HepG2 (cell line): ENCODE results near the gene ANAPC16. TPM values are rescaled to one million over a fixed set of nuclear protein-coding genes. Genes with fewer than 3 reads are reported as not detected.

Source experiments
- ATF4 ChIP-seq, 2 experiments: fragments of 450-650 bp in 1 of 2; sonication (generic) in 1 of 2; formaldehyde crosslinking; IDR thresholded peaks; 2 replicates each; pipeline versions ENCODE4 v1.5.0 to v1.8.0; 2020 to 2022; ENCODE audit warnings: mild to moderate bottlenecking in 1 of 2, missing genetic modification reagents in 1 of 2
- ETV6 ChIP-seq: sonication (generic); formaldehyde crosslinking; conservative IDR thresholded peaks from 2 replicates; pipeline ENCODE4 v1.4.0; 2020; ENCODE audit warnings: missing genetic modification reagents
- HIC2 ChIP-seq: sonication (generic); formaldehyde crosslinking; IDR thresholded peaks from 2 replicates; pipeline ENCODE4 v1.9.0; 2022; ENCODE audit warnings: low read depth, missing genetic modification reagents
- HIVEP1 ChIP-seq: sonication (generic); formaldehyde crosslinking; IDR thresholded peaks from 2 replicates; pipeline ENCODE4 v1.4.0; 2020; ENCODE audit warnings: mild to moderate bottlenecking, missing genetic modification reagents
- JDP2 ChIP-seq: sonication (generic); formaldehyde crosslinking; IDR thresholded peaks from 2 replicates; pipeline ENCODE4 v1.8.1; 2022; ENCODE audit warnings: missing genetic modification reagents, borderline replicate concordance
- KDM2A ChIP-seq: sonication (generic); formaldehyde crosslinking; IDR thresholded peaks from 2 replicates; pipeline ENCODE4 v1.4.0; 2020; ENCODE audit warnings: low read depth, missing genetic modification reagents, borderline replicate concordance
- KDM3A ChIP-seq: IDR thresholded peaks from 2 replicates; pipeline ENCODE4 v1.6.1; 2018; ENCODE audit warnings: low read depth, missing compliant biosample characterization
- NAIF1 ChIP-seq: sonication (generic); formaldehyde crosslinking; IDR thresholded peaks from 2 replicates; pipeline ENCODE4 v1.5.0; 2020; ENCODE audit warnings: mild to moderate bottlenecking, missing genetic modification reagents, borderline replicate concordance
- POLR2A ChIP-seq, 2 experiments: IDR thresholded peaks; 2 replicates each; pipeline ENCODE4 v1.6.1; 2011; ENCODE audit warnings: low read depth in 2 of 2, low read length in 2 of 2, mild to moderate bottlenecking in 1 of 2, moderate library complexity in 1 of 2; ENCODE audit not compliant: insufficient read depth in 1 of 2
- PRMT3 ChIP-seq: sonication (generic); formaldehyde crosslinking; IDR thresholded peaks from 2 replicates; pipeline ENCODE4 v1.8.1; 2022; ENCODE audit warnings: low read depth, mild to moderate bottlenecking, moderate library complexity, missing genetic modification reagents, borderline replicate concordance
- SATB2 ChIP-seq: sonication (generic); formaldehyde crosslinking; IDR thresholded peaks from 2 replicates; pipeline ENCODE4 v1.5.0; 2020; ENCODE audit warnings: missing genetic modification reagents
- SMAD1 ChIP-seq: sonication (generic); formaldehyde crosslinking; IDR thresholded peaks from 2 replicates; pipeline ENCODE4 v1.4.0; 2020; ENCODE audit warnings: missing genetic modification reagents, low read depth, mild to moderate bottlenecking, borderline replicate concordance
- SMC3 ChIP-seq: IDR thresholded peaks from 2 replicates; pipeline ENCODE4 v1.6.1; 2011; ENCODE audit warnings: low read length, improper control_type of control experiment
- SNAPC5 ChIP-seq: sonication (generic); formaldehyde crosslinking; IDR thresholded peaks from 2 replicates; pipeline ENCODE4 v1.8.1; 2023; ENCODE audit warnings: mild to moderate bottlenecking, missing genetic modification reagents, borderline replicate concordance
- SOX6 ChIP-seq, 2 experiments: fragments of 450-650 bp in 1 of 2; sonication (generic) in 1 of 2; formaldehyde crosslinking in 1 of 2; IDR thresholded peaks; 2 replicates each; pipeline versions ENCODE4 v1.4.0 to v1.6.1; 2017 to 2020; ENCODE audit warnings: antibody characterized with exemption in 1 of 2, mild to moderate bottlenecking in 1 of 2, missing genetic modification reagents in 1 of 2
- TAF15 ChIP-seq: fragments of 200-400 bp; formaldehyde crosslinking; IDR thresholded peaks from one replicate; pipeline ENCODE4 v1.6.1; 2018; ENCODE audit warnings: mild to moderate bottlenecking, low read depth, low read length; ENCODE audit not compliant: poor library complexity, severe bottlenecking
- TEF ChIP-seq: sonication (generic); formaldehyde crosslinking; IDR thresholded peaks from 2 replicates; pipeline ENCODE4 v1.5.0; 2020; ENCODE audit warnings: missing genetic modification reagents
- ZFP36L2 ChIP-seq: sonication (generic); formaldehyde crosslinking; IDR thresholded peaks from 2 replicates; pipeline ENCODE4 v1.4.0; 2020; ENCODE audit warnings: missing genetic modification reagents
- ZNF335 ChIP-seq: sonication (generic); formaldehyde crosslinking; IDR thresholded peaks from 2 replicates; pipeline ENCODE4 v1.4.0; 2020; ENCODE audit warnings: missing genetic modification reagents
- ZNF362 ChIP-seq: sonication (generic); formaldehyde crosslinking; IDR thresholded peaks from 2 replicates; pipeline ENCODE4 v1.4.0; 2020; ENCODE audit warnings: missing genetic modification reagents, mild to moderate bottlenecking, borderline replicate concordance
- ZUFSP ChIP-seq: sonication (generic); formaldehyde crosslinking; IDR thresholded peaks from 2 replicates; pipeline ENCODE4 v1.9.0; 2021; ENCODE audit warnings: missing genetic modification reagents, mild to moderate bottlenecking, borderline replicate concordance
- polyA plus RNA-seq, 8 experiments: library from polyadenylated mRNA; depleted of rRNA in 3 of 8; stranded (reverse) in 7 of 8; unstranded in 1 of 8; fragments of >200 nt; fragmentation: Illumina TruSeq in 4 of 8; extraction: Trizol in 4 of 8; gene quantifications; 2 replicates each; pipeline versions ENCODE4 v1.2.1 to v1.2.3, GENCODE V29; 2011 to 2016; ENCODE audit warnings: low read depth in 4 of 8, missing spikeins in 1 of 8, mixed read lengths in 1 of 8; ENCODE audit not compliant: insufficient read depth in 1 of 8
- total RNA-seq, 5 experiments: library from RNA; depleted of rRNA; stranded (reverse); fragments of >200 nt; fragmentation: Illumina TruSeq; extraction: Trizol; gene quantifications; 2 replicates each; pipeline ENCODE4 v1.2.3, GENCODE V29; 2016; ENCODE audit warnings: low read depth in 1 of 5

Gene ANAPC16
- total and polyA plus RNA-seq, 2 of the 13 experiments (the other 11 are each of a cell fraction or from before 2014, with no cell fraction given) = 74.8 to 89.4 TPM

GRCh38 chr10:72273410-72274212, 57.8 kb downstream of the ANAPC16 start, which contains the start of gene DDIT4 (continued):
- TF ChIP-seq HIVEP1 (CRISPR knock-in tag) (no peak; the same call in 1 of the 2 replicates), KDM3A (peak; percentile 50; the same call in 1 of the 2 replicates), SOX6 (IDR thresholded peaks at IDR 0.05) (no peak), SOX6 (CRISPR knock-in tag; IDR thresholded peaks at IDR 0.05) (peak; percentile 54), SNAPC5 (CRISPR knock-in tag) (no peak), PRMT3 (CRISPR knock-in tag) (peak; percentile 94), HIC2 (CRISPR knock-in tag) (peak; percentile 78), ZUFSP (CRISPR knock-in tag) (no peak), NAIF1 (CRISPR knock-in tag) (no peak; the same call in 1 of the 2 replicates), SMC3 (no peak; the same call in 1 of the 2 replicates), ZFP36L2 (CRISPR knock-in tag) (no peak), ZNF335 (CRISPR knock-in tag) (peak; percentile 60), KDM2A (CRISPR knock-in tag) (peak; percentile 80), ETV6 (peak; percentile 81; the same call in 1 of the 2 replicates), TEF (CRISPR knock-in tag) (peak; percentile 77), ZNF362 (no peak), ATF4 (CRISPR knock-in tag; IDR thresholded peaks at IDR 0.05) (peak in 1 of 2 experiments; percentile 90; a peak in 2 of 4 replicates), SMAD1 (CRISPR knock-in tag) (peak; percentile 74), JDP2 (CRISPR knock-in tag) (no peak; the same call in 1 of the 2 replicates), SATB2 (CRISPR knock-in tag) (peak; percentile 89), POLR2A (IDR thresholded peaks at IDR 0.05; ENCODE audit: insufficient read depth in 1 of 2, low read depth in 2 of 2, low read length in 2 of 2) (peak in 1 of 2 experiments; percentile 100; a peak in 2 of 4 replicates), TAF15 (no peak)
